ENCODE data around the gene KRTAP12-3.
"Not testable (repeated sequence)": the region's sequence is repeated elsewhere in the genome, so short reads cannot be mapped to it uniquely, and the experiment has no call there.

Gene KRTAP12-3, protein sequence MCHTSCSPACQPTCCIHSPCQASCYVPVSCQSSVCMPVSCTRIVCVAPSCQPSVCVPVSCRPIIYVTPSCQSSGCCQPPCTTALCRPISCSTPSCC

GRCh38 chr21:44657635-44658540, at the start of gene KRTAP12-3:
KRTAP12-3 (plus strand) TSS chr21:44657932; CDS start chr21:44657980, 48 bp downstream.
- Histone ChIP-seq H3K27ac (peak within 1 kb of the TSS in 8 of 21 experiments; percentile 16 to 75 (median 62)), H3K4me3 (no peak within 1 kb of the TSS)

- H3K4me3 ChIP-seq, result no peak overlapping the region
- no peak overlapping the region for H3K27ac ChIP-seq
Observed at GRCh38 chr21:44609193-44609592, 48.5 kb upstream of the KRTAP12-3 start.

- H3K4me3 ChIP-seq, H3K27ac ChIP-seq: not testable (repeated sequence)
Observed at GRCh38 chr21:44610157-44610843, 47.4 kb upstream of the KRTAP12-3 start.

GRCh38 chr21:44611551-44611950, 46.2 kb upstream of the KRTAP12-3 start:
- Histone ChIP-seq H3K27ac (no peak overlapping the region), H3K4me3 (no peak overlapping the region)

GRCh38 chr21:44612029-44612486, 45.7 kb upstream of the KRTAP12-3 start, which contains the start of gene KRTAP10-8:
KRTAP10-8 (plus strand) TSS chr21:44612079; CDS start chr21:44612101, 22 bp downstream.
- H3K27ac ChIP-seq, result no peak within 1 kb of the TSS
- no peak within 1 kb of the TSS for H3K4me3 ChIP-seq

DNA sequence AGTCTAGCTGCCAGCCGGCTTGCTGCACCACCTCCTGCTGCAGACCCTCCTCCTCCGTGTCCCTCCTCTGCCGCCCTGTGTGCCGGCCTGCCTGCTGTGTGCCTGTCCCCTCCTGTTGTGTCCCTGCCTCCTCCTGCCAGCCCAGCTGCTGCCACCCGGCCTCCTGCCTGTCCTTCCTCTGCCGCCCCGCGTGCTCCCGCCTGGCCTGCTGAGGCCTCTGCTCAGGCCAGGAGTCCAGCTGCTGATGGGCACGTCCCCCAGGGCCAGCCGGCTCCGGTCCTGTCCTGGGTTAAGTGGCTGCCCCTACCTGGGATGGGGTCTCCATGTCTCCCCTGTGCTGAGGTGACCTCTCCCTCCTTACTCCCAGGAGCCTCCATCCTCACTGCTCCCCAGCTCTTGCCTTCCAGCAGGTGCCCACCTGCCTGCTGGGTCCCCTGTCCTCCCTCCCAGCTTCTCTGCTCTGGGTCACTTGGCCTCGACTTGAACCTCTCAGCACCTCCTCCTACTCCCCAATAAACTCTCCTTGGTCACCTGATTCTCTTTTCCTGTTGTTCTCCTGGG, 45.0 kb upstream of the KRTAP12-3 start:
- H3K4me3 ChIP-seq, result no peak overlapping the region
- H3K27ac ChIP-seq, result no peak overlapping the region

DNA sequence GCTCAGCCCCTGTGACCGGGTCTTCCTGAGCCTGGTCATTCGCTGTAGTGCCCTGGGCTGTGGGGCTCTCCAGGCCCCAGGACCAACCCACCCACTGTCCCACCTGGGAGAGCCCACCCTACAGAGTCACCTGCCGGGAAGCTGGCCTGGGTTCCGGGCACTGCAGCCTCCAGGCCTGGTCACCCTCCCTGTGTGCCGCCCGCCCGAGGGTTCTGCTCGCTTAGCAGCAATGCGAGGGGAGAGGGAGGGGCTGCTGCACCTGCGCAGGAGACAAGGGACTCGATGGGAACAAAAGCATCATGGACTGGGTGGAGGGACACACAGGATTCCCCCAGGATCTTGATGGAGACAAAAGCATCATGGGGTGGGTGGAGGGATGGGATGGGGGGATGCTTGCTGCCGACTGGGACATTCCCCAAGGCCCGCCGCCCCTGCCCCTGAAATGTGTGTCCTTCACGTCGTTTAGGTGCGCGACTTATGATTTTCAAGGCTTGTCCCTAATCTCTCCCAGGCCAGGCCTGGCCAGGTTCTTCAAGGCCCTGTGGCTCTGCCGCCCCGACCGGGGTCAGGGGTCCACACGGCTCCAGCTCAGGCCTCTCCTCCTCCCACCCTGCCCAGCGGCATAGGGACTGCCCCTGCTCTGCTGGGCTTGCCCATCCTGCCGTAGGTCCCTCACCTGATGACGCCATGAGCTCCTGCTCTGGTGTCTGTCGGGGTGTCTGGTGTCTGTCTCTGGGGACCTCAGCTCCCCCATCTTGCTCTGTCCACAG, 44.2 kb upstream of the KRTAP12-3 start:
- H3K27ac ChIP-seq, result no peak overlapping the region
- no peak overlapping the region for H3K4me3 ChIP-seq

DNA sequence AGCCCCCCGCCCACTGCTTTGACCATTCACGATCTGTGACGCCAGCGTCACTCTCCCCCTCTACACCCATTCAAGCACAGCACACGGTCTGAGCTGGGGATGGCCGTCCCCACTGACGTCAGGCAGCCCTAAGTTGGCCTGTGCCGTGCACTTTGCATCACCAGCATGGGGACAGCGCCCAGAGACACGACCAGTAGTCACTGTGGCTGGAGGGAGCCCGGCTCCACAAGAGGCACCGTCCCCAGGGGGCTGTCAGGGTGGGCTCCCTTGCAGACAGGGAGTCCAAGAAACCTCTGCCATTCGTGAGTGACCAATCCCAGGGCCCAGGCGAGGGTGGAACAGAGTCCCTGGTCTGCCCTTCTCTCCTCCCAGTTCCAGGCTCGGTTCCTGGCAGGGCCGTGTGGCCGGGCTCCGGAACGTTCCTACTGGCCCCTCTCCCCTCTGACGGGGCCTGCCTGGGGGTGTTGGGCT, 43.5 kb upstream of the KRTAP12-3 start:
- Histone ChIP-seq H3K4me3 (no peak overlapping the region), H3K27ac (no peak overlapping the region)

DNA sequence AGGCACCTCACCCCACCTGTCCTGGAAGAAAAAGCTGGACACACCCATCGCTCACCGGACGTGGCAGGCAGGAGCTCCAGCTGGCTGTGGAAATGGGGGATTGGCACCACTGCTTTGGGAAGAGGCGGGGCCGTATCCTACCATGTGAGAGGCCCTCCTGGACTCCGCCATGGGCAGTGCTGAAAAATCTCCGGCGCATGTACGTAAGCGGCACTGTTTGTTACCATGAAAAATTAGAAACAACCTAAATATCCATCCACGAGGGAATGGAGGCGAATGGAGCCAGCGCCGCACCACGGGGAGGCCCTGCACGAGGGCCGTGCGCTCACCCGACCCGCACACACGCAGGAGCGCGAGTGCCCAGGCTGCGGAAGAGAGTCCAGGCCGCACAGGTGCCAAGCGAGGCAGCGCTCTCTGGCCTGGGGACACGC, 42.8 kb upstream of the KRTAP12-3 start:
- no peak overlapping the region for H3K27ac ChIP-seq
- no peak overlapping the region for H3K4me3 ChIP-seq

DNA sequence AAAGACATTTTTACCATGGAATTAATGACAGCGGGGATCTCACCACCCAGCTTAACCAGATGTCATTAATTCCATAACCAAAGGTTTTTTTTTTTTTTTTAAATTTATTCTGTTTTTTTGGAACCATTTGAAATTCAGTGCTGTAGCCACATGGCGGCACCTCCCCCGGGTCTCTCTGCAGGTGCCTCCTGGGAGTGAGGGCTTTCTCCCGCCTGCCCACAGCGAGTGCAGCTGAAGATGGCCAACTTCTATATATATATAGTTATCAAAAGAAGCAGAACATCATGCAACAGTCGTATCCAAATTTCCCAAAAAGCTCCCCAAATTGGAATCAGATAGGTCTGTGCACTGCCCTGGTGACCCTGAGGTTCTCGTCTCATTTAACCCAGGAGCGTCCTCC, 42.3 kb upstream of the KRTAP12-3 start:
- Histone ChIP-seq H3K4me3 (no peak overlapping the region), H3K27ac (no peak overlapping the region)

GRCh38 chr21:44615911-44616590, 41.7 kb upstream of the KRTAP12-3 start:
- Histone ChIP-seq H3K27ac (no peak overlapping the region), H3K4me3 (no peak overlapping the region)

GRCh38 chr21:44616591-44616926, 41.2 kb upstream of the KRTAP12-3 start:
- H3K27ac ChIP-seq, result no peak overlapping the region
- no peak overlapping the region for H3K4me3 ChIP-seq

DNA sequence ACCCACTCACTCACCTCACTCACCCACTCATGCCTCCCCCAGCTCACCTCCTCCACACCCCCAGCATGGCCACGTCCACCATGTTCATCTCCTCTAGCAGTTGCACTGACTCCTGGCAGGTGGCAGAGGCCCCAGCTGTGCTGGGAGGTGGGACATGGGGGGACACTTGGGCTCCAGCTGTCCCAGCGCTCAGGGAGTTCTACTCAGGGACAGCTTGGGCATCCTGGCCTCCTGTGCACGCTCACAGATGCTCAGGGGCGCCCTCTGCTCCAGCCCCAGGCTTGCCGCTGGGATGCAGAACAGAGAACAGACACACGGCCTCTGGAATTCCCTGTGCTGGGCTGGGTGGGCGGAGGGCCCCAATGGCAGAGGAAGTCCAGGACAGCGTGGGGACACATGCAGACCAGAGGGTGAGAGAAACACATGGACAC, 40.6 kb upstream of the KRTAP12-3 start:
- H3K4me3 ChIP-seq, result no peak overlapping the region
- H3K27ac ChIP-seq, result no peak overlapping the region

DNA sequence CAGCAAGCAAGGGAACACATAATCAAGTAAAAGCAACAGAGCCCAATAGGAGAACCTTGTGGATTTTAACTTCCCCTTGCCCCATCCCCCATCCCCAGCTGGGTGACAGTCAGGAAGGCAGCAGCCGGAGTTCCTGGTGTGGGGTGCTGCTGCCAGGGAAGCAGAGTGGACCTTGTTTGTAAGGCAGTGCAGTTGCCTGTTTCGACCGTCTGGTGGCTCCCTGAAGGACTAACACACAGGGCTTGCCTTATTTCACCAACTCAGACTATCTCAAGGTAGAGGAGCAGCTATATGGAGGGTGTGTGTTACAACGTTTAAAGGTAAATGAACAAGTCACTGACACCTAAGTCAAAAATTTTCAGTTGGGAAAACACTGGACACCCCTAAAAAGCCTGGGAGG, 39.2 kb upstream of the KRTAP12-3 start:
- peak overlapping the region in 8 of 21 experiments; percentile 2 to 80 (median 48) for H3K27ac ChIP-seq
- H3K4me3 ChIP-seq, result no peak overlapping the region

DNA sequence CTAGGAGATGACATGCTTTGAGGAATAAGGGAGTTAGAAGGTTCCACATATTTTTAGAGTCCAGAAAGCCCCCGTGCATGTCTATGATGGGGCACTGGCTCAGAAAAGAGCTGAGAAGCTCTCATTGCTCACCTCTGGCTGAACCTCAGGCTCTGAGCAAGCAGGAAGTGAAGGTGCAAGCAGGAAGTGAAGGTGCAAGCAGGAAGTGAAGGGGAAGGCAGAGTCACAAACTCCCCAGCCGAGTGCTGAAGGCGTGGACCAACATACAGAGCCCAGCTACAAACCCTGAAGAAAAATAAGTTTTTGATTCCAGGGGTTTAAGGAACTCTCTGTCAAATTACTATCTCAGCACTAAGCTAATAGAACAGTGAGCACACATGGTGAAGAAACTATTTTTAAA, 38.8 kb upstream of the KRTAP12-3 start:
- Histone ChIP-seq H3K27ac (peak overlapping the region in 8 of 21 experiments; percentile 2 to 80 (median 48)), H3K4me3 (no peak overlapping the region)

- no peak overlapping the region for H3K4me3 ChIP-seq
- H3K27ac ChIP-seq, result no peak overlapping the region
Observed at GRCh38 chr21:44619886-44620285, 37.8 kb upstream of the KRTAP12-3 start.

DNA sequence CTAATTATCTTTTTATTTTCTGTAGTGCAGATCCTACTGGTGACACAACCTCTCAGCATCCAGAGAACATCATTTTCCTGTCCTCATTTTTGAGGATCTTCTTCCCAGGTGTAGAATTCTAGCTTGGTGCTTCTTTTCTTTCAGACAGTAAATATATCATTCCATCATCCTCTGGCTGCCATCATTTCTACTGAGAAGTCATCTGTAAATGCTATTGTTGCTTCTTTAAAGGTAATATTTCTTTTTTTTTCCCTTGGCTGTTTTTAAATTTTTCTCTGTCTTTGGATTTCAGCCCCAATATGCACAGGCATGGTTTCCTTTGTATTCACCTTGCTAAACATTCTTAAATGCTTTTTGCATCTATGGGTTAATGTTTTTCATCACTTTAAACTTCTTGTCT, 34.2 kb upstream of the KRTAP12-3 start:
- H3K27ac ChIP-seq, result no peak overlapping the region
- no peak overlapping the region for H3K4me3 ChIP-seq

DNA sequence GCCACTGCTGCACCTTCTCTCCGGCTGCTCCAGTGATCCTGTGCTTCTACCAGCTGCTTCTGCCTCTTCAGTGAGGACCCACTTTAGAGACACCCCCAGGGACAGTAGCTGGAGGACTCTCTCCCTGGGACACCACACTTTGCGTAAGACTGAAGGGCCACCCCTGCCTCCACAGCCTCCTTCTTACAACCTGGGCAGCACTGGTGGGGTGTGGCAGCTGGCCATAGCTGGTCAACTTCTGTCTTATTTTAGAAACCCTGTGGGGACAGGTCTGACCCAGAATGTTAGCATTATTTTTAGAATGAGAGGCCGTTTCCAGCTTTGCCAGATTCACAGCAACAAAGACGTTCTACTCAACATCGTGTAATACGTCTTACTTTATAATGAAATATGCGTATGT, 32.0 kb upstream of the KRTAP12-3 start:
- no peak overlapping the region for H3K4me3 ChIP-seq
- H3K27ac ChIP-seq, result no peak overlapping the region

DNA sequence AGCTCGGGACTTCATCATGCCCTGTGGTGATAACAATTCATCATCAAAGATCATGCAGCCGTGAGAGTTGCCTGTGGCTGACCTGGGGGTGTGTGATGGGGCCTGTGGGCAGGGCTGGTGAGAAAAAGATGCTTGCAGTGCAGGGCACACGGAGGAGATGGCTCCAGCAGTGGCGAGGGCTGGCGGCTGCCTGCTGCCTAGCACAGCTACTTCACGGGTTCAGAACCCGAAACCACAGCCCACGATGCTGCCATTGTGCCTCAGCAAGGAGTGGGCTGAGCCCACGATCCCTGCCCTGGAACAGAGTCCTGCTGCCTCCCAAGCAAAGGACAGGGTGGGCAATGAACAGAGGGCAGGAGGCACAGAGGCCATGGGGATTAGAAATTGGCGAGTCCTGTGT, 31.5 kb upstream of the KRTAP12-3 start:
- H3K4me3 ChIP-seq, result no peak overlapping the region
- no peak overlapping the region for H3K27ac ChIP-seq

Measured in skin epidermis (tissue), 12 donors.